ENCODE data around the gene EIF1. TPM values are rescaled to one million over a fixed set of nuclear protein-coding genes. Genes with fewer than 3 reads are reported as not detected.

EIF1 gene
- total RNA-seq, 1 donor from 2014 or later = 843 TPM

GRCh38 chr17:41660221-41660711 lies 28.4 kb upstream of the EIF1 start:
- CTCF ChIA-PET = interaction anchor here (1.2 to 5.4 kb wide), 2 partner anchors 10 to 11 kb away, joined by 3 to 150 read pairs; no protein-coding TSS in a partner anchor
- intact Hi-C loops (cut with micrococcal nuclease) = no loop called here

GRCh38 chr17:41663451-41664171 lies 25.1 kb upstream of the EIF1 start:
- ChIA-PET CTCF (interaction anchor here (0.7 to 5.4 kb wide), 20 partner anchors 10 to 1130 kb away, joined by 3 to 150 read pairs (median 4); partner anchors contain the start of gene EIF1), POLR2A (interaction anchor here (0.7 to 2.4 kb wide), 3 partner anchors 15 to 1131 kb away, joined by 3 to 34 read pairs (median 4); partner anchors contain the start of gene EIF1)
- H3K9me3 Mint-ChIP-seq = no peaks in the 10 kb centered on the region
- H3K27me3 Mint-ChIP-seq = no peaks in the 10 kb centered on the region
- ATAC-seq (ENCODE audit: low read depth) = no peak
- no peaks in the 10 kb centered on the region for H3K36me3 Mint-ChIP-seq (ENCODE audit: low read depth)
- H3K27ac Mint-ChIP-seq = no peak overlapping the region
- intact Hi-C loops (cut with micrococcal nuclease) = loop anchor here (2.0 kb wide), 1 partner anchor 177 kb away; no protein-coding TSS in a partner anchor
- H3K4me3 Mint-ChIP-seq = peak overlapping the region; percentile 6
- TF ChIP-seq CTCF (IDR thresholded peaks at IDR 0.05) = no peak
- peaks cover 31% of the 10 kb centered on the region for H3K4me1 Mint-ChIP-seq
- DNase-seq = no peak

More at GRCh38 chr17:41660221-41660711, 28.4 kb upstream of the EIF1 start:
- POLR2A ChIA-PET = interaction anchor here (0.6 kb wide), 1 partner anchor 1104 kb away, joined by 3 read pairs; no protein-coding TSS in a partner anchor
- Mint-ChIP-seq H3K27me3 (peaks cover 3% of the 10 kb centered on the region), H3K4me1 (peaks cover 6% of the 10 kb centered on the region), H3K9me3 (no peaks in the 10 kb centered on the region), H3K27ac (no peak overlapping the region), H3K36me3 (ENCODE audit: low read depth) (no peaks in the 10 kb centered on the region), H3K4me3 (no peak overlapping the region)
- ATAC-seq (ENCODE audit: low read depth) (no peak), DNase-seq (no peak)
- no peak for TF ChIP-seq CTCF (IDR thresholded peaks at IDR 0.05)

- ChIA-PET CTCF (interaction anchor here (1.0 to 5.4 kb wide), 8 partner anchors 9 to 1131 kb away, joined by 3 to 150 read pairs (median 22); partner anchors contain the start of gene EIF1), POLR2A (interaction anchor here (0.7 to 2.4 kb wide), 3 partner anchors 14 to 1131 kb away, joined by 3 to 34 read pairs (median 4); partner anchors contain the start of gene EIF1)
- Mint-ChIP-seq H3K27ac (no peak overlapping the region), H3K9me3 (no peaks in the 10 kb centered on the region), H3K4me1 (peaks cover 31% of the 10 kb centered on the region), H3K27me3 (no peaks in the 10 kb centered on the region), H3K4me3 (no peak overlapping the region), H3K36me3 (ENCODE audit: low read depth) (no peaks in the 10 kb centered on the region)
- intact Hi-C loops (cut with micrococcal nuclease) = no loop called here
- DNase-seq (no peak), ATAC-seq (ENCODE audit: low read depth) (no peak)
- TF ChIP-seq CTCF (IDR thresholded peaks at IDR 0.05) = no peak
Measured at GRCh38 chr17:41664172-41664457, 24.6 kb upstream of the EIF1 start.

GRCh38 chr17:41664587-41665565 lies 23.8 kb upstream of the EIF1 start:
- Mint-ChIP-seq H3K9me3 (no peaks in the 10 kb centered on the region), H3K36me3 (ENCODE audit: low read depth) (no peaks in the 10 kb centered on the region), H3K4me3 (peak overlapping the region; percentile 92), H3K27ac (peak overlapping the region; percentile 99), H3K27me3 (no peaks in the 10 kb centered on the region), H3K4me1 (peaks cover 35% of the 10 kb centered on the region)
- no peak for ATAC-seq (ENCODE audit: low read depth)
- TF ChIP-seq CTCF (IDR thresholded peaks at IDR 0.05) = no peak
- ChIA-PET POLR2A (interaction anchor here (0.5 to 6.4 kb wide), 20 partner anchors 11 to 1341 kb away, joined by 3 to 272 read pairs (median 4); partner anchors contain the start of genes EIF1 and SMARCE1), CTCF (interaction anchor here (0.6 to 5.4 kb wide), 23 partner anchors 8 to 1132 kb away, joined by 3 to 150 read pairs (median 10); partner anchors contain the start of gene EIF1)
- no peak for DNase-seq
- intact Hi-C loops (cut with micrococcal nuclease) = loop anchor here (5.0 kb wide), 3 partner anchors 848 to 1448 kb away; partner anchors contain the start of genes TOP2A and WIPF2
